GM18873 (cell line): Measurements from ENCODE around the gene ZNF326.

Experiments
- ATAC-seq: cut with Tn5 transposase; IDR thresholded peaks from one replicate; pipeline ENCODE4 v1.9.1; 2021; ENCODE audit warnings: mild to moderate bottlenecking, moderate library complexity, moderate number of reproducible peaks; ENCODE audit not compliant: unreplicated experiment, low FRiP score

ZNF326 gene

GRCh38 chr1:89994805-89995597 is at the start of gene ZNF326:
ZNF326 (plus strand) TSS chr1:89995110; CDS start chr1:89995258, 148 bp downstream.
- ATAC-seq: peak; percentile 91

GRCh38 chr1:89945852-89946476 is 48.9 kb upstream of the ZNF326 start:
- ATAC-seq: peak; percentile 83

GRCh38 chr1:89946532-89946931 is 48.4 kb upstream of the ZNF326 start:
- ATAC-seq: no peak

- no peak for ATAC-seq
These were observed 46.1 kb upstream of the ZNF326 start for GRCh38 chr1:89948722-89949345.

GRCh38 chr1:89949991-89950624 is 44.8 kb upstream of the ZNF326 start:
- ATAC-seq: no peak

- ATAC-seq: no peak
These were observed 44.2 kb upstream of the ZNF326 start for GRCh38 chr1:89950703-89951102.

GRCh38 chr1:89951766-89952604 is 42.9 kb upstream of the ZNF326 start:
- no peak for ATAC-seq

GRCh38 chr1:89952605-89953130 is 42.2 kb upstream of the ZNF326 start:
- ATAC-seq: no peak

- ATAC-seq: no peak
These were observed 41.7 kb upstream of the ZNF326 start for GRCh38 chr1:89953131-89953626.

- ATAC-seq: no peak
These were observed 41.0 kb upstream of the ZNF326 start for GRCh38 chr1:89953929-89954328.

GRCh38 chr1:89954401-89954800 is 40.5 kb upstream of the ZNF326 start:
- no peak for ATAC-seq

- ATAC-seq: no peak
These were observed 39.4 kb upstream of the ZNF326 start for GRCh38 chr1:89955311-89956205.

- no peak for ATAC-seq
These were observed 37.8 kb upstream of the ZNF326 start for GRCh38 chr1:89957107-89957506.

GRCh38 chr1:89958851-89959654 is 35.9 kb upstream of the ZNF326 start:
- ATAC-seq: no peak

- ATAC-seq: no peak
These were observed 35.2 kb upstream of the ZNF326 start for GRCh38 chr1:89959719-89960118.

GRCh38 chr1:89962024-89962741 is 32.7 kb upstream of the ZNF326 start:
- ATAC-seq: no peak

GRCh38 chr1:89962742-89963075 is 32.2 kb upstream of the ZNF326 start:
- ATAC-seq: no peak
